HAP-1 (cell line): ENCODE measurements around the gene GPRC6A.

ENCODE experiments used
- DNase-seq, 2 experiments: peaks; one replicate each; pipeline ENCODE4 v3.0.0-alpha.2; 2016 to 2020; ENCODE audit warnings: low spot score in 2 of 2
- H3K27me3 ChIP-seq: fragments of 250-450 bp; sonication (Bioruptor Pico); 2 replicates; pipeline ENCODE4 v1.5.1; 2020; ENCODE audit warnings: low read depth, mild to moderate bottlenecking, moderate library complexity
- H3K36me3 ChIP-seq: fragments of 250-450 bp; sonication (Bioruptor Pico); replicated peaks from 2 replicates; pipeline ENCODE4 v1.5.1; 2020; ENCODE audit warnings: mild to moderate bottlenecking
- H3K4me1 ChIP-seq: fragments of 250-450 bp; sonication (Bioruptor Pico); 2 replicates; pipeline ENCODE4 v1.5.1; 2020; ENCODE audit warnings: mild to moderate bottlenecking
- H3K4me3 ChIP-seq: fragments of 250-450 bp; sonication (Bioruptor Pico); 2 replicates; pipeline ENCODE4 v1.5.1; 2020; ENCODE audit warnings: mild to moderate bottlenecking, moderate library complexity
- H3K9me3 ChIP-seq: fragments of 250-450 bp; sonication (Bioruptor Pico); 2 replicates; pipeline ENCODE4 v1.5.1; 2020; ENCODE audit warnings: mild to moderate bottlenecking, moderate library complexity
- in situ Hi-C: fragments of 300-500 bp; cut with MboI; formaldehyde crosslinking; loops from 3 replicates; pipeline ENCODE4 v1.14.3; 2020; ENCODE audit warnings: low sequenced_read_pairs, inconsistent platforms, mixed read lengths

GPRC6A gene, protein sequence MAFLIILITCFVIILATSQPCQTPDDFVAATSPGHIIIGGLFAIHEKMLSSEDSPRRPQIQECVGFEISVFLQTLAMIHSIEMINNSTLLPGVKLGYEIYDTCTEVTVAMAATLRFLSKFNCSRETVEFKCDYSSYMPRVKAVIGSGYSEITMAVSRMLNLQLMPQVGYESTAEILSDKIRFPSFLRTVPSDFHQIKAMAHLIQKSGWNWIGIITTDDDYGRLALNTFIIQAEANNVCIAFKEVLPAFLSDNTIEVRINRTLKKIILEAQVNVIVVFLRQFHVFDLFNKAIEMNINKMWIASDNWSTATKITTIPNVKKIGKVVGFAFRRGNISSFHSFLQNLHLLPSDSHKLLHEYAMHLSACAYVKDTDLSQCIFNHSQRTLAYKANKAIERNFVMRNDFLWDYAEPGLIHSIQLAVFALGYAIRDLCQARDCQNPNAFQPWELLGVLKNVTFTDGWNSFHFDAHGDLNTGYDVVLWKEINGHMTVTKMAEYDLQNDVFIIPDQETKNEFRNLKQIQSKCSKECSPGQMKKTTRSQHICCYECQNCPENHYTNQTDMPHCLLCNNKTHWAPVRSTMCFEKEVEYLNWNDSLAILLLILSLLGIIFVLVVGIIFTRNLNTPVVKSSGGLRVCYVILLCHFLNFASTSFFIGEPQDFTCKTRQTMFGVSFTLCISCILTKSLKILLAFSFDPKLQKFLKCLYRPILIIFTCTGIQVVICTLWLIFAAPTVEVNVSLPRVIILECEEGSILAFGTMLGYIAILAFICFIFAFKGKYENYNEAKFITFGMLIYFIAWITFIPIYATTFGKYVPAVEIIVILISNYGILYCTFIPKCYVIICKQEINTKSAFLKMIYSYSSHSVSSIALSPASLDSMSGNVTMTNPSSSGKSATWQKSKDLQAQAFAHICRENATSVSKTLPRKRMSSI

GRCh38 chr6:116828983-116829382 lies at the start of gene GPRC6A:
Gene GPRC6A, minus strand, starts transcription at chr6:116829083. Its CDS starts 70 bp downstream, at chr6:116829013.
- DNase-seq = no peak
- H3K4me3 ChIP-seq = no peak within 1 kb of the TSS
- H3K36me3 ChIP-seq = no peaks in the 10 kb centered on the region
- peaks cover 2% of the 10 kb centered on the region; the same call in 1 of the 2 replicates for H3K27me3 ChIP-seq
- no peaks in the 10 kb centered on the region for H3K9me3 ChIP-seq
- in situ Hi-C loops = no loop called here
- no peaks in the 10 kb centered on the region for H3K4me1 ChIP-seq

- Histone ChIP-seq H3K9me3 (no peaks in the 10 kb centered on the region), H3K27me3 (peaks cover 50% of the 10 kb centered on the region), H3K4me3 (no peak overlapping the region), H3K36me3 (no peaks in the 10 kb centered on the region), H3K4me1 (no peaks in the 10 kb centered on the region)
- in situ Hi-C loops = no loop called here
- DNase-seq = no peak
Observed at GRCh38 chr6:116877743-116878142, 48.9 kb upstream of the GPRC6A start.

- H3K4me3 ChIP-seq = peak within 1 kb of the TSS; percentile 19
Observed at GRCh38 chr6:116876635-116877611, 48.0 kb upstream of the GPRC6A start, which contains the start of gene RFX6. Gene RFX6, plus strand, starts transcription at chr6:116877242. Its CDS starts 34 bp downstream, at chr6:116877276.

GRCh38 chr6:116876107-116876506 lies 47.2 kb upstream of the GPRC6A start:
- Histone ChIP-seq H3K4me3 (no peak overlapping the region), H3K27me3 (peaks cover 50% of the 10 kb centered on the region)
- in situ Hi-C loops = no loop called here

More at GRCh38 chr6:116876635-116877611, 48.0 kb upstream of the GPRC6A start, which contains the start of gene RFX6:
- Histone ChIP-seq H3K4me1 (no peaks in the 10 kb centered on the region), H3K9me3 (no peaks in the 10 kb centered on the region), H3K36me3 (no peaks in the 10 kb centered on the region), H3K27me3 (peaks cover 50% of the 10 kb centered on the region)
- in situ Hi-C loops = no loop called here
- peak in 1 of 2 experiments; percentile 22 for DNase-seq

DNA sequence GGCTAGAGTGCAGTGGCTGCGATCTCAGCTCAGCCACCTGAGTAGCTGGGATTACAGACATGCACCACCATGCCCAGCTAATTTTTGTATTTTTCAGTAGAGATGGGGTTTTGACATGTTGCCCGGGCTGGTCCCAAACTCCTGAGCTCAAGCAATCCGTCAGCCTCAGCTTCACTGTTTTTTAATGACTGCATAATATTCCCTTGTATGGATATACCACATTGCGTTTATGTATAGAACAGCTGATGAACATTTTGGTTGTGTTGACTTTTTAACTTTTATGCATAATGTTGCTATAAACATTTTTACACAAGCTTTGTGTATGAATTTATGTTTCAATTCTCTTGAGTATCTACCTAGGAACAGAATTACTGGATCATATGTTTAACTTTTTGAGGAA lies 43.9 kb upstream of the GPRC6A start:
- no peak for DNase-seq
- Histone ChIP-seq H3K36me3 (no peaks in the 10 kb centered on the region), H3K4me3 (no peak overlapping the region), H3K4me1 (no peaks in the 10 kb centered on the region), H3K9me3 (no peaks in the 10 kb centered on the region), H3K27me3 (peaks cover 31% of the 10 kb centered on the region)
- in situ Hi-C loops = no loop called here

More at GRCh38 chr6:116876107-116876506, 47.2 kb upstream of the GPRC6A start:
- H3K36me3 ChIP-seq = no peaks in the 10 kb centered on the region
- H3K9me3 ChIP-seq = no peaks in the 10 kb centered on the region
- DNase-seq = no peak
- no peaks in the 10 kb centered on the region for H3K4me1 ChIP-seq

DNA sequence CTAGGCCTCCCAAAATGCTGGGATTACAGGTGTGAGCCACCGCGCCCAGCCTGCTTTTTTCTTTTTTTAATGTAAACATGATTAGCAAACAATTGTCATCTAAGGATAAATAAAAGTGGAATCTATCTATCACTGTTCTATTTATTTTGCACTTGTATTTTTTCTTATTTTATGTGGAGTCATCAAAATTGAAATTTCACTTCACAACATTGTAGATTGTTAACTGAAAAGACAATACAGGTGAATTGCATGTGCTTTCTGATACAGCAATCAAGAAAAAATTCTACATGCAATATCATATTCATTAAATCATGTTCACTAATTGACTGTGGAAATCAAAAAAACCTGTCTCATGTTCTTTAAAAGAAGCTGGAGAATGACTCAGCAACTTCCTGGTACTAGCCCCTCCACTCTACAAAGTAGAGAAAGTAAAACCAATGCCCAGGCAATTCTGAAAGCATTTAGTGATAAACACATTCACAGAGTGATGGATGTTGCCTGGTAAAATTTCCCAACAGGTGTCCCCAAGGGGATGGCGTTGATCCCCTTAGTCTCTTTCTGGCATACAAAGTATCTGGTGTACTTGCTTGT lies 37.5 kb upstream of the GPRC6A start:
- in situ Hi-C loops = no loop called here
- peaks cover 10% of the 10 kb centered on the region for H3K4me1 ChIP-seq
- H3K36me3 ChIP-seq = no peaks in the 10 kb centered on the region
- H3K9me3 ChIP-seq = no peaks in the 10 kb centered on the region
- DNase-seq = no peak
- H3K4me3 ChIP-seq = no peak overlapping the region
- no peaks in the 10 kb centered on the region for H3K27me3 ChIP-seq

DNA sequence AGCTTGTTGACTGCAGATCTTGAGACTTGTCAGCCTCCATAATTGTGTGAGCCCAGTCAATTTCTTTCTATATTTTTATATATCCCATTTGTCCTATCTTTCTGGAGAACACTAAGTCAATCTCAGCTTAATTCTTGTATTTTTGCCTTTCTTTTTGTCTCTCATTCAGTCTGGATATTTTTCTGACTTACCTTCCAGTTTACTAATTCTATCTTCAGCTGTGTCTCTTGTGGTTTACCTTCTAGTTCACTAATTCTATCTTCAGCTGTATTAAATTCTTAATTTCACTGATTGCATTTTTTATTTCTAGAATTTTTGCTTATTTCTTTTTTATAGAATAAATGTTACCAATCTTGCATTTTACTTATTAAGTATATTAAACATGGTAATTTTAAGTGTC lies 30.4 kb upstream of the GPRC6A start:
- H3K4me1 ChIP-seq = peaks cover 5% of the 10 kb centered on the region; the same call in 1 of the 2 replicates
- in situ Hi-C loops = no loop called here

GRCh38 chr6:116858060-116858459 lies 29.2 kb upstream of the GPRC6A start:
- no peaks in the 10 kb centered on the region for H3K27me3 ChIP-seq
- H3K4me1 ChIP-seq = peaks cover 5% of the 10 kb centered on the region; the same call in 1 of the 2 replicates
- in situ Hi-C loops = no loop called here
- H3K36me3 ChIP-seq = no peaks in the 10 kb centered on the region
- H3K4me3 ChIP-seq = no peak overlapping the region
- no peaks in the 10 kb centered on the region for H3K9me3 ChIP-seq
- DNase-seq = no peak

More for the DNA sequence above, 30.4 kb upstream of the GPRC6A start:
- Histone ChIP-seq H3K27me3 (no peaks in the 10 kb centered on the region), H3K36me3 (no peaks in the 10 kb centered on the region), H3K9me3 (no peaks in the 10 kb centered on the region), H3K4me3 (no peak overlapping the region)
- DNase-seq = no peak

DNA sequence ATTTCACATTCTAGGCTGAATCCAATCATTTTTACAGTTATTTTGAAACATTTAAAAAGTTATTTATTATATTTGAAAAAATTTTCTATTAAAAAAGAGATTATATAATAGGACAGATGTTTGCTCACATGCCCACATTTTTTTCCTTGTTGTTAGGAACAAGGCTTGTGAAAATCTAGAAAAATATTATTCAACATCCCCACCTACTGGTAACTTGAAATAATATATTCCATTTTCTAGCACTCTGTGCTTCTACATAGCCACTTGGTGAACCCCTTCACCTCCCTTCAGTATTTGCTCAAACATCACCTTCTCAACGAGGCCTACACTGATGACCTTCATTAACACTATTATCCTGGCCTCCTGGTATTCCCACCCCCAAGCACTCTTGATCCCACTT lies 18.3 kb upstream of the GPRC6A start:
- Histone ChIP-seq H3K9me3 (no peaks in the 10 kb centered on the region), H3K4me3 (no peak overlapping the region), H3K4me1 (no peaks in the 10 kb centered on the region), H3K36me3 (no peaks in the 10 kb centered on the region), H3K27me3 (no peaks in the 10 kb centered on the region)
- DNase-seq = peak in 1 of 2 experiments; percentile 30
- in situ Hi-C loops = no loop called here

DNA sequence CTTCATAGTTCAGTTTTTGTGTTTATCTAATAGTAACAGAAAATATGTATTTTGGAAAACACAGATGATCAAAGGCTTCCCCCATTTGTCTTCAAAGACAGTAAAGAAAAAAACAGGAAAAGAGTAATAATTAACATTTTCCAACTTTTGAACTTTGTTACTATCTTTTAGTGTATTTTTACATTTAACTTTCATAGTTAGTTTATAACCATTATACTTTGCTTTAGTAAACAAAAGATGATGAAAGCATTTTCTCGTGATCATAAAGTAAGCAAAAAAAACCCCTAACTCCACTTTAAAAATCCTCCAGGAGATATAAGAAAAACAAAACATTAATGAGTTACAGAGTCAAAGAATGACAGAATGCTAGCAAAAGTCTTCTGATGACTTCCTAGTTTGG lies 13.6 kb upstream of the GPRC6A start:
- H3K36me3 ChIP-seq = no peaks in the 10 kb centered on the region
- H3K9me3 ChIP-seq = no peaks in the 10 kb centered on the region
- H3K4me1 ChIP-seq = no peaks in the 10 kb centered on the region
- H3K4me3 ChIP-seq = no peak overlapping the region
- in situ Hi-C loops = no loop called here
- no peaks in the 10 kb centered on the region for H3K27me3 ChIP-seq
- DNase-seq = no peak

DNA sequence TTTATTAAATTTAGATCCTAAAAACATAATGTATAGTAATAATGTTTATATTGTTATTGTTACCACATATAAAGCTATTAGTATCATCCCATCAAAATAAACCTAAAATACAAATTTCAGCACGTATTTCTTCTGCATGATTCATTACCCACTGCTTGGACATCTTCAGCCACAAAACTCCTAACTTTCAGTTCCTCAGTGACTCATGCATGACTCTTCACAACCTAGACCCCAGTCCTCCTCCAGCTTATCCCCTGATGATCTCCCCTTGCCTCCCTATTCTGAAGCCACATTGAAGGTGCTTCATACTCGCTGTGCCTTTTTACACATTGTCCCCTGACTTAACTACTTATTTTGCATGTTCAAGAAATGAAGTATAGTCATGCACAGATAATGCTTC lies 11.2 kb upstream of the GPRC6A start:
- in situ Hi-C loops = no loop called here
- Histone ChIP-seq H3K4me1 (no peaks in the 10 kb centered on the region), H3K4me3 (no peak overlapping the region), H3K9me3 (no peaks in the 10 kb centered on the region), H3K36me3 (no peaks in the 10 kb centered on the region), H3K27me3 (no peaks in the 10 kb centered on the region)
- no peak for DNase-seq

DNA sequence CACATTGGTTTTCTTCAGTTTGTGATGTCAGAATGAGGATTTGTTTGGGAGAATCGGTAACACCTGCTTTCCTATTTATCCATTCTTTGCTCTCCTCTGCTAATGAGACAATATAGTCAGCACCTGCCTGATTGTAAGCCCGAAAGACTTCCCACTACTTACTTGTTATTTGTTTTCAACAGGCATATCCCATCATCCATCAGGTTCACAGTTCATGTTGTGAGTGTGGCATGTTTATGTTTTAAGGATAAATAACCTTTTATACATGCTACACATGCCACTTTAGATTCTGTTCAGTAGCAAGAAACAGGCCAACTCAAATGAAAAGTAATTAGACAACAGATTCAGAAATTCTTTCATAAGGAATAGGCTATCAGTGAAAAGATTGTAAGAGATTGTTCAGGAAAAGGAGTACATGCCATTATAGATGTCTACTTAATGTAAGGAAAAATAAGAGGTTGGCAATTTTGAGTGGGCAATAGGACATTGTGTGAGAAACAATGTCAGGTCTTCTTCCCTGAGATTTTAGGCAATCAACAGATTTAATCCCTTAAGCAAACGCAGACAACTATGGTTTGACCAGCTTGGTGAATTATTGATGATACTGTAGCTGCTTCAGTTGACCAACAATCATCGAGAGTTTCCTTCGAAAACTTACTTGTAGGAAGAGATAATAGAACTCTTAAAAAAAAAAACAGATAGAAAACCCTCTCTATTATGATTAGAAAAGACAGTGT lies 7.9 kb upstream of the GPRC6A start:
- in situ Hi-C loops = no loop called here
- Histone ChIP-seq H3K36me3 (no peaks in the 10 kb centered on the region), H3K4me3 (no peak overlapping the region), H3K27me3 (peaks cover 2% of the 10 kb centered on the region; the same call in 1 of the 2 replicates), H3K9me3 (no peaks in the 10 kb centered on the region), H3K4me1 (no peaks in the 10 kb centered on the region)
- no peak for DNase-seq
